ENCODE results near the gene SLC8A2. TPM values are rescaled to one million over a fixed set of nuclear protein-coding genes. Genes with fewer than 3 reads are reported as not detected.

SLC8A2 gene
- total and polyA plus RNA-seq, 8 donors = 0.06 to 0.34 (median 0.20) TPM; not detected in 1

GRCh38 chr19:47421244-47421786, 50.4 kb downstream of the SLC8A2 start:
- peaks cover 0 to 6% of the 10 kb centered on the region in 2 donors for H3K4me1 ChIP-seq
- H3K9me3 ChIP-seq = no peaks in the 10 kb centered on the region
- no peaks in the 10 kb centered on the region for H3K36me3 ChIP-seq
- intact Hi-C loops (cut with DNase I) = no loop called here
- H3K27ac ChIP-seq = no peak overlapping the region
- peaks cover 51 to 100% of the 10 kb centered on the region in 2 donors for H3K27me3 ChIP-seq
- ATAC-seq = no peak
- no peak for TF ChIP-seq CTCF (IDR thresholded peaks at IDR 0.05)
- H3K4me3 ChIP-seq = no peak overlapping the region
- no peak for DNase-seq

GRCh38 chr19:47419789-47420188, 51.9 kb downstream of the SLC8A2 start:
- DNase-seq (no peak), ATAC-seq (no peak)
- Histone ChIP-seq H3K4me3 (no peak overlapping the region), H3K4me1 (peaks cover 0 to 6% of the 10 kb centered on the region in 2 donors), H3K36me3 (no peaks in the 10 kb centered on the region), H3K9me3 (no peaks in the 10 kb centered on the region), H3K27me3 (peaks cover 57 to 100% of the 10 kb centered on the region in 2 donors), H3K27ac (no peak overlapping the region)
- no peak for TF ChIP-seq CTCF (IDR thresholded peaks at IDR 0.05)
- intact Hi-C loops (cut with DNase I) = no loop called here

GRCh38 chr19:47419030-47419783, 52.5 kb downstream of the SLC8A2 start, which contains the start of gene MEIS3:
Gene MEIS3 (minus strand): TSS chr19:47419527. CDS start chr19:47419081, 446 bp downstream.
- no peak for TF ChIP-seq CTCF (IDR thresholded peaks at IDR 0.05)
- peaks cover 57 to 100% of the 10 kb centered on the region in 2 donors for H3K27me3 ChIP-seq
- DNase-seq = no peak

GRCh38 chr19:47418692-47419029, 53.0 kb downstream of the SLC8A2 start:
- H3K27ac ChIP-seq = no peak overlapping the region
- no peak for DNase-seq
- ATAC-seq = no peak
- H3K27me3 ChIP-seq = peaks cover 53 to 100% of the 10 kb centered on the region in 2 donors
- H3K4me3 ChIP-seq = peak overlapping the region in 1 of 2 donors; percentile 23
- H3K9me3 ChIP-seq = no peaks in the 10 kb centered on the region
- no peaks in the 10 kb centered on the region for H3K36me3 ChIP-seq
- intact Hi-C loops (cut with DNase I) = no loop called here
- TF ChIP-seq CTCF (IDR thresholded peaks at IDR 0.05) = no peak
- H3K4me1 ChIP-seq = peaks cover 0 to 6% of the 10 kb centered on the region in 2 donors

More at GRCh38 chr19:47419030-47419783, 52.5 kb downstream of the SLC8A2 start, which contains the start of gene MEIS3:
- Histone ChIP-seq H3K27ac (no peak within 1 kb of the TSS), H3K4me1 (peaks cover 0 to 6% of the 10 kb centered on the region in 2 donors), H3K9me3 (no peaks in the 10 kb centered on the region), H3K36me3 (no peaks in the 10 kb centered on the region), H3K4me3 (peak within 1 kb of the TSS in 1 of 2 donors; percentile 23)
- intact Hi-C loops (cut with DNase I) = no loop called here
- ATAC-seq = no peak
